Activated CD8-positive, alpha-beta memory T cell treated with anti-CD3 and anti-CD28 coated beads for 36 hours (primary cell): ENCODE data around the gene MTAP. TPM values are rescaled to one million over a fixed set of nuclear protein-coding genes. Genes with fewer than 3 reads are reported as not detected.

ENCODE experiments used
- CTCF ChIA-PET: fragments of 350-600 bp; sonication (Branson Sonifier 250); formaldehyde crosslinking; loops from one replicate; lab custom pipeline; 2021; ENCODE audit warnings: antibody characterized with exemption; lab: Charles Lee
- POLR2A ChIA-PET: fragments of 350-600 bp; sonication (Branson Sonifier 250); formaldehyde crosslinking; loops from one replicate; lab custom pipeline; 2021; ENCODE audit warnings: antibody characterized with exemption; lab: Charles Lee
- total RNA-seq, 2 experiments: library from RNA; stranded (reverse); gene quantifications; one replicate each; pipeline ENCODE4 v1.2.3, GENCODE V29; 2021

MTAP gene
- total RNA-seq, 2 experiments from 2014 or later: 98.6 to 108 TPM

DNA sequence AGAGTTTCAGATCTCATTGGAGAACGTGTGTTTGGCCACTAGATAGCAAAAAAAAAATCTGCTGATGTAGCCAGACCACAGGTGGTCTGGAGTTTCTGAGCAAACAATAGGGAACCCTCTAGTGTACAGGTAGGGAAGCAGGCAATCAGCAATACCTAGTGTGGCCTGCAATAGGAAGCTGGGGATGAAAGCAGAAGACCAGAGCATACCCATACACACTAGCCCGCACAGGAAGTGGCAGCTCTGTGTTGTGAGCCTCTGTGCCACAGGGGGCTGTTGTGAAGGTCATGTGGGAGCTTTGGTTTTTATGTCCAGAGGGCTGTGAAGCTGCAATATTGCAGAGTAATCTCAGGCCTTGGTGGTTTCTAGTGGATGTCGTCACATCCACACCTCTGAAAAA lies 81.2 kb downstream of the MTAP start:
- ChIA-PET POLR2A (interaction anchor here (0.7 kb wide), 1 partner anchor 18 kb away, joined by 4 read pairs; no protein-coding TSS in a partner anchor), CTCF (no interaction called here)

- ChIA-PET CTCF (no interaction called here), POLR2A (no interaction called here)
Observed at GRCh38 chr9:21889673-21890072, 87.2 kb downstream of the MTAP start.

DNA sequence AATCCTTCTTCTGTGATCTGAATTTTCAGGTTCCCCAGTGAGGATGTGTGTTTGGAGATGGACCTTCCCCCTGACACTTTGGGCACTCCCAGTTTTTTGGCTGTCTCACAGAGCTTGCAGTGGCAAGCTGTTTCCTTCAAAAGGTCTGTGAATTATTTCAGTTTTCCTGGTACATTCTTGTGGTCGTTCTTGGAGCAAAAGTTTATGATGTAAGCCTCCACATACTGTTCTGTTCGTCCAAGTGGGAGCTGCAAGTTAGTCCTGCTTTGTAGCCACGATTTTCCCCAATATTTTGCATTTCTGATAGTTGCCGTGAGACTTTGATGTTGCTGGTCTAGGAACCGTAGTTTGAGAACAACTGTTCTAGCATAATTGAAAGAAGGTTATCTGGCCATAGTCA lies 88.3 kb downstream of the MTAP start:
- ChIA-PET POLR2A (no interaction called here), CTCF (no interaction called here)

- ChIA-PET CTCF (no interaction called here), POLR2A (interaction anchor here (0.6 kb wide), 1 partner anchor 18 kb away, joined by 4 read pairs; no protein-coding TSS in a partner anchor)
Observed at GRCh38 chr9:21901546-21901945, 99.1 kb downstream of the MTAP start.

DNA sequence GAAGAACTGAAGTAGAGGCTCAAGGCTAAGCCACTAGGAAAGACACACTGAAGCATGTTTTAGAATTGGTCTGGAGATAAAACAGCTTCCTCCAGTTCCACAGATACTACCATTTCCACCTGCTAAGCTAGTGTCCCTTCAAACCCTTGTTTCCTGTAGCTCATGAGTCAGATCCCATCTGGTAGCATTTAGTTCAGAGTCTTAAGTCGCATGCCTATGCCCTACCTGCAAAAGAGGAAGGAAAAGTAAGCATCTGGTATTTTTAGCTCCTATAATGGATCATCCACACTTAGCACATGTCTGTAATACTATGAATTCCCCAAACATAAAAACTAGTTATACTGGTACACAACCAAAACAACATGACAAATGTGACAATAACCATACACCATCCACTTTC lies 99.7 kb downstream of the MTAP start:
- CTCF ChIA-PET: no interaction called here
- POLR2A ChIA-PET: interaction anchor here (0.6 kb wide), 1 partner anchor 18 kb away, joined by 4 read pairs; no protein-coding TSS in a partner anchor

- CTCF ChIA-PET: no interaction called here
- POLR2A ChIA-PET: no interaction called here
Observed at GRCh38 chr9:21903380-21903965, 101.0 kb downstream of the MTAP start.

GRCh38 chr9:21904371-21904770 lies 101.9 kb downstream of the MTAP start:
- CTCF ChIA-PET: no interaction called here
- POLR2A ChIA-PET: no interaction called here

- ChIA-PET POLR2A (no interaction called here), CTCF (no interaction called here)
Observed at GRCh38 chr9:21904776-21905175, 102.3 kb downstream of the MTAP start.

- POLR2A ChIA-PET: no interaction called here
- CTCF ChIA-PET: no interaction called here
Observed at GRCh38 chr9:21906213-21906612, 103.8 kb downstream of the MTAP start.

GRCh38 chr9:21906881-21907280 lies 104.4 kb downstream of the MTAP start:
- POLR2A ChIA-PET: no interaction called here

DNA sequence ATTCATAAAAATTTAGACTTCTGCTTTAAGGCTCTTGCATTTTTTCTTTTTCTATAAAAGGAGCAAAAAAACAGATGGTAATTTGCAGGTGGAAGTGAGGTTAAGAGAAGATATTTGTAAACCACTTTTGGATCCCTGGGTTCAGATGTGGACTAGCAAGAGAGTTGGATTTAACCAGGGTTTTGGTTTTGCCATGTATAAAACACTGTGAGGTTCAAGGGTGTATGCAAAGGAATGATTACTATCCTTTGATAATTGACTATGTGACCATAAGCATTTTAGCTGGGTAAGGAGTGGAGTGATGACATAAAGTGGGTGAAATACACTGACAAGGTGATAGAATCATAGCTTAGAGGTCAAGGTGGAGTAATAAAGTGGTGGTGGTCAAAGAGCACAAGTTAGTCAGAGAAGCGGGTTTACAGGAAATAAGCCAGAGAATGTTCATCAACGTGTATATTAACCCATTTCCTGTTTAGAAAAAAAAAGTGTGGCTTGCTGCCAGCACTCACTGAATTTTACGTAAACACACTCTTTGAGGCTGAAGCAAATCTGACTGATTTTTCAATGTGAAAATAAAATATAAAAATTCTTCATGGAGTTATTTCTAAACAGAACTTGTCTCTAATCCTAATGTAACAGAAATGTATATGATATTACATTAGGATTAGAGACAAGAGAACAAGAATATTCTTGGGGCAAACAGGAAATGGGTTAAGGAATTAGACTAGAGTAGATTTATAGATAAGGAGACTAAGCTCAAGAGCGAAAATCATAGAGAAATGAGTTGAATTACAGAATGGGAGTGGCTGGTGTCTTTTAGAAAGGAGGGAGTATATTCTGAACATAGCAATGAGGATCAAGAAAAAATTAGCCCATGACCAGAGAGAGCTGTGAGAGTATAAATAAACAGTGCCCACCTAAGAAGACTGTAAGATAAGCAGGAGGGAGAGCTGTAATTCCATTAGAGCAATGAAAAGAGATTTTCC lies 117.2 kb downstream of the MTAP start:
- ChIA-PET POLR2A (interaction anchor here (0.6 kb wide), 1 partner anchor 75 kb away, joined by 3 read pairs; the partner anchor contains the start of gene CDKN2B-AS1), CTCF (no interaction called here)

More at GRCh38 chr9:21906881-21907280, 104.4 kb downstream of the MTAP start:
- CTCF ChIA-PET: no interaction called here

GRCh38 chr9:21923694-21924093 lies 121.3 kb downstream of the MTAP start:
- CTCF ChIA-PET: no interaction called here
- POLR2A ChIA-PET: no interaction called here

- POLR2A ChIA-PET: no interaction called here
- CTCF ChIA-PET: no interaction called here
Observed at GRCh38 chr9:21927752-21928151, 125.3 kb downstream of the MTAP start.

DNA sequence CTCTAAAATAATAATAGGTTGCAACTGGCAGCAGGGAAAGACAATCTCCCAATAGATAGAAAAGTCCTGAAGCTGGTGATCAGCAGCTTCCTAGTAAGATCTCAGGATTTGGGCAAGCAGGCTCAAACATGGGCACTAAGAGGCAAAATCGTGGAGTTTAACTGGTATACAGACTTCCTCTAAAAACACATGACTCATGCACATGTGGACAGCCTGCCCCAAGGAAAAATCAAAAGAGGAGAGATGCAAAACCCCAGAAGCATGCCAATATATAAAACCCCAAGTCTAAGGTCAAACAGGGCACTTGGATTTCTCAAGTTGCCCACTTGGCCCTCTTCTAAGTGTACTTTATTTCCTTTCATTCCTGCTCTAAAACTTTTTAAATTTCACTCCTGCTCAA lies 129.0 kb downstream of the MTAP start:
- ChIA-PET CTCF (no interaction called here), POLR2A (no interaction called here)

DNA sequence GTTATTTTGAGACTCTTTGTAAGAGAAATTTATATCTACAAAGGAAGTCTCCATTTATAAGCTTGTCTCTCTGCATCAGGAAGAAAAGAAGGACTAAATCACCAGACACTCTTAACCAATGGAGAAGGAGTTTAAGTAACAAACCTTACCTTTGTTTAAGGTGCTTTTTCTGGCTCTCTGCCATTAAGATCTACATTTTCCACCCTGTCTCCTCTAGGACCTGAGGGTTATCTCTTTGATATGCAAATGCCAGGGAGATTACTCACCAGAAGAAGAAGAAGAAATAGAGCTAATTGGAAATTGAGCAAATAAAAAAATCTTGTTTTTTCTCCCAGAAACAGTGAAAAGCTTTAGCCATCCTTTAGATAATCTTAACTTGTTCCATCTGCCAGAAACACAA lies 130.8 kb downstream of the MTAP start:
- CTCF ChIA-PET: no interaction called here
- POLR2A ChIA-PET: no interaction called here

DNA sequence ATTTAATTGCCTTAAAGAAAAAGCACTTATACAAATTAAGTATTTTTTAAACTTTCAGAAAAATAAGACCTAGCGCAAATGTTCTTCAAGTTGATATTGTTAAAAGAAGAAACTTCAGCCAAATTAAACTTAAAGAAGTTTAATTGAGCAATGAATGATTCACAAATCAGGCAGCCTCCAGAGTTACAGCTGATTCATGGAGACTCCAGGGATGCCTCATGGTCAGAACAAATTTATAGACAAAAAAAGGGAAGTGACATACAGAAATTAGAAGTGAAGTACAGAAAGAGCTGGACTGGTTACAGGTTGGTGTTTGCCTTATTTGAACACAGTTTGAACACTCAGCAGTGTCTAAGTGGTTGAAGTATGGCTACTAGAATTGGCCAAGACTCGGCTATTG lies 131.4 kb downstream of the MTAP start:
- POLR2A ChIA-PET: no interaction called here
- CTCF ChIA-PET: no interaction called here

GRCh38 chr9:21935631-21936030 lies 133.2 kb downstream of the MTAP start:
- POLR2A ChIA-PET: no interaction called here
- CTCF ChIA-PET: no interaction called here

DNA sequence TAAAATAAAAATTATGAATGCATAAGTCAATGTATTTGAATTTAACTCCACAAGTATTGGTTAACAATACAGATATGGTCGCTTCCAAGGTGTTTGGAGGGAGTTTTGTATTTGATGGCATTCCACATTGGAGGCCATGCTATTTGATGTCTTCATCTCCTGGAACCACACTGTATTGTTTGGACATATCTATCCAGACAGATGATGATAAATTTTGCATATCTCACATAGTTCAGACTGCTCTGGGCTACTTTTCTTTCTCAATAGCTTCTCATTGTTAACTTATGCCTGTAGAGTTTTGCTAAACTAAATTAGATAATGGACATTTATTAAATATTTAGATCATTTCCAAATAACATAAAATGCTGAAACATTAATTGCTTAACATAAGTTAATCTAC lies 133.7 kb downstream of the MTAP start:
- ChIA-PET POLR2A (no interaction called here), CTCF (no interaction called here)

GRCh38 chr9:21941337-21941995 lies 139.0 kb downstream of the MTAP start:
- ChIA-PET POLR2A (no interaction called here), CTCF (no interaction called here)

GRCh38 chr9:21943464-21943863 lies 141.0 kb downstream of the MTAP start:
- POLR2A ChIA-PET: no interaction called here
- CTCF ChIA-PET: no interaction called here
